GM19395 (cell line): ENCODE measurements around the gene MARK3.

Experiments used
- ATAC-seq: cut with Tn5 transposase; IDR thresholded peaks from one replicate; pipeline ENCODE4 v1.9.1; 2021; ENCODE audit warnings: mild to moderate bottlenecking, moderate library complexity; ENCODE audit not compliant: unreplicated experiment

MARK3 gene

GRCh38 chr14:103535081-103535890, 150.1 kb downstream of the MARK3 start:
- no peak for ATAC-seq

GRCh38 chr14:103535891-103536565, 150.8 kb downstream of the MARK3 start:
- no peak for ATAC-seq

GRCh38 chr14:103536693-103537092, 151.5 kb downstream of the MARK3 start:
- ATAC-seq: no peak

- no peak for ATAC-seq
Measured at GRCh38 chr14:103537175-103537990, 152.2 kb downstream of the MARK3 start.

- no peak for ATAC-seq
Measured at GRCh38 chr14:103538291-103539055, 153.3 kb downstream of the MARK3 start.

GRCh38 chr14:103539056-103539825, 154.0 kb downstream of the MARK3 start:
- ATAC-seq: no peak

- no peak for ATAC-seq
Measured at GRCh38 chr14:103540821-103541708, 155.8 kb downstream of the MARK3 start.

- ATAC-seq: no peak
Measured at GRCh38 chr14:103541709-103542604, 156.7 kb downstream of the MARK3 start.

- ATAC-seq: no peak
Measured at GRCh38 chr14:103542605-103543088, 157.4 kb downstream of the MARK3 start.

- ATAC-seq: no peak
Measured at GRCh38 chr14:103543140-103543539, 157.9 kb downstream of the MARK3 start.

GRCh38 chr14:103543721-103544387, 158.6 kb downstream of the MARK3 start:
- no peak for ATAC-seq

GRCh38 chr14:103544388-103545218, 159.4 kb downstream of the MARK3 start:
- no peak for ATAC-seq

GRCh38 chr14:103545219-103545914, 160.2 kb downstream of the MARK3 start:
- ATAC-seq: no peak

- no peak for ATAC-seq
Measured at GRCh38 chr14:103545915-103546651, 160.9 kb downstream of the MARK3 start.
